ENCODE results near the gene PCDHB5.
"Not testable (repeated sequence)": the region's sequence is repeated elsewhere in the genome, so short reads cannot be mapped to it uniquely, and the experiment has no call there.

The PCDHB5 gene

GRCh38 chr5:141177577-141178191, 42.7 kb downstream of the PCDHB5 start, which contains the start of gene PCDHB8:
Gene PCDHB8 (plus strand): TSS chr5:141177790. CDS start chr5:141178035, 245 bp downstream.
- H3K27ac ChIP-seq (ENCODE audit: extremely low read depth, low read depth, low read length); H3K4me3 ChIP-seq (ENCODE audit: low read depth, low read length); H3K4me1 ChIP-seq (ENCODE audit: control insufficient read depth, insufficient read depth, low read length); H3K9me3 ChIP-seq (ENCODE audit: control insufficient read depth, insufficient read depth, low read depth, low read length); H3K36me3 ChIP-seq (ENCODE audit: control insufficient read depth in 2 of 2, insufficient read depth in 1 of 2, low read length in 2 of 2); POLR2A ChIA-PET: not testable (repeated sequence)
- TF ChIP-seq ZNF654 (tag by site-specific recombination; IDR thresholded peaks at IDR 0.05; ENCODE audit: low read depth) = peak; percentile 6; the same call in 1 of the 2 replicates
- CTCF ChIA-PET = interaction anchor here (0.9 to 1.8 kb wide), 4 partner anchors 9 to 386 kb away, joined by 3 to 11 read pairs (median 4); partner anchors contain the start of gene PCDHB9

DNA sequence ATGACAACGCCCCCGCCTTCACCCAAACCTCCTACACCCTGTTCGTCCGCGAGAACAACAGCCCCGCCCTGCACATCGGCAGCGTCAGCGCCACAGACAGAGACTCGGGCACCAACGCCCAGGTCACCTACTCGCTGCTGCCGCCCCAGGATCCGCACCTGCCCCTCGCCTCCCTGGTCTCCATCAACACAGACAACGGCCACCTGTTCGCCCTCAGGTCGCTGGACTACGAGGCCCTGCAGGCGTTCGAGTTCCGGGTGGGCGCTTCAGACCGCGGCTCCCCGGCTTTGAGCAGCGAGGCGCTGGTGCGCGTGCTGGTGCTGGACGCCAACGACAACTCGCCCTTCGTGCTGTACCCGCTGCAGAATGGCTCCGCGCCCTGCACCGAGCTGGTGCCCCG, 44.4 kb downstream of the PCDHB5 start:
- POLR2A ChIA-PET; H3K4me1 ChIP-seq (ENCODE audit: control insufficient read depth, insufficient read depth, low read length); CTCF ChIA-PET; H3K4me3 ChIP-seq (ENCODE audit: low read depth, low read length); H3K27ac ChIP-seq (ENCODE audit: extremely low read depth, low read depth, low read length); H3K36me3 ChIP-seq (ENCODE audit: control insufficient read depth in 2 of 2, insufficient read depth in 1 of 2, low read length in 2 of 2); H3K9me3 ChIP-seq (ENCODE audit: control insufficient read depth, insufficient read depth, low read depth, low read length): not testable (repeated sequence)

GRCh38 chr5:141179876-141180275, 44.9 kb downstream of the PCDHB5 start:
- H3K4me1 ChIP-seq (ENCODE audit: control insufficient read depth, insufficient read depth, low read length); H3K36me3 ChIP-seq (ENCODE audit: control insufficient read depth in 2 of 2, insufficient read depth in 1 of 2, low read length in 2 of 2); H3K4me3 ChIP-seq (ENCODE audit: low read depth, low read length); CTCF ChIA-PET; H3K27ac ChIP-seq (ENCODE audit: extremely low read depth, low read depth, low read length); POLR2A ChIA-PET; H3K9me3 ChIP-seq (ENCODE audit: control insufficient read depth, insufficient read depth, low read depth, low read length): not testable (repeated sequence)

GRCh38 chr5:141180313-141180712, 45.3 kb downstream of the PCDHB5 start:
- no peak for TF ChIP-seq ZNF514 (tag by site-specific recombination; IDR thresholded peaks at IDR 0.05)
- TF ChIP-seq ZNF433 (tag by site-specific recombination; IDR thresholded peaks at IDR 0.05; ENCODE audit: low read depth) = no peak
- no peaks in the 10 kb centered on the region for H3K36me3 ChIP-seq (ENCODE audit: control insufficient read depth in 2 of 2, insufficient read depth in 1 of 2, low read length in 2 of 2)
- H3K4me1 ChIP-seq (ENCODE audit: control insufficient read depth, insufficient read depth, low read length) = no peaks in the 10 kb centered on the region
- H3K4me3 ChIP-seq (ENCODE audit: low read depth, low read length) = no peak overlapping the region
- POLR2A ChIA-PET = no interaction called here
- CTCF ChIA-PET = interaction anchor here (0.6 to 3.3 kb wide), 4 partner anchors 9 to 292 kb away, joined by 3 to 20 read pairs (median 8); partner anchors contain the start of genes PCDHB10 and PCDHB7
- H3K9me3 ChIP-seq (ENCODE audit: control insufficient read depth, insufficient read depth, low read depth, low read length) = no peaks in the 10 kb centered on the region
- H3K27ac ChIP-seq (ENCODE audit: extremely low read depth, low read depth, low read length) = no peak overlapping the region

- H3K9me3 ChIP-seq (ENCODE audit: control insufficient read depth, insufficient read depth, low read depth, low read length) = no peaks in the 10 kb centered on the region
- TF ChIP-seq, protein P1, sequence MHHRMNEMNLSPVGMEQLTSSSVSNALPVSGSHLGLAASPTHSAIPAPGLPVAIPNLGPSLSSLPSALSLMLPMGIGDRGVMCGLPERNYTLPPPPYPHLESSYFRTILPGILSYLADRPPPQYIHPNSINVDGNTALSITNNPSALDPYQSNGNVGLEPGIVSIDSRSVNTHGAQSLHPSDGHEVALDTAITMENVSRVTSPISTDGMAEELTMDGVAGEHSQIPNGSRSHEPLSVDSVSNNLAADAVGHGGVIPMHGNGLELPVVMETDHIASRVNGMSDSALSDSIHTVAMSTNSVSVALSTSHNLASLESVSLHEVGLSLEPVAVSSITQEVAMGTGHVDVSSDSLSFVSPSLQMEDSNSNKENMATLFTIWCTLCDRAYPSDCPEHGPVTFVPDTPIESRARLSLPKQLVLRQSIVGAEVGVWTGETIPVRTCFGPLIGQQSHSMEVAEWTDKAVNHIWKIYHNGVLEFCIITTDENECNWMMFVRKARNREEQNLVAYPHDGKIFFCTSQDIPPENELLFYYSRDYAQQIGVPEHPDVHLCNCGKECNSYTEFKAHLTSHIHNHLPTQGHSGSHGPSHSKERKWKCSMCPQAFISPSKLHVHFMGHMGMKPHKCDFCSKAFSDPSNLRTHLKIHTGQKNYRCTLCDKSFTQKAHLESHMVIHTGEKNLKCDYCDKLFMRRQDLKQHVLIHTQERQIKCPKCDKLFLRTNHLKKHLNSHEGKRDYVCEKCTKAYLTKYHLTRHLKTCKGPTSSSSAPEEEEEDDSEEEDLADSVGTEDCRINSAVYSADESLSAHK (tag by site-specific recombination; IDR thresholded peaks at IDR 0.05) = no peak
- TF ChIP-seq ZNF660 (tag by site-specific recombination; IDR thresholded peaks at IDR 0.05) = 0 out of 2 replicates have a peak, but pooled peaks have one; percentile 41
- TF ChIP-seq CTCF (tag by site-specific recombination; IDR thresholded peaks at IDR 0.05) = no peak
- peak; percentile 33 for TF ChIP-seq ZNF654 (tag by site-specific recombination; IDR thresholded peaks at IDR 0.05; ENCODE audit: low read depth)
- TF ChIP-seq ZNF266 (tag by site-specific recombination; IDR thresholded peaks at IDR 0.05; ENCODE audit: low read depth) = no peak
- TF ChIP-seq ZNF701 (tag by site-specific recombination; IDR thresholded peaks at IDR 0.05) = no peak
- TF ChIP-seq ZNF37A (tag by site-specific recombination; IDR thresholded peaks at IDR 0.05) = no peak
- no peak for TF ChIP-seq IKZF3 (tag by site-specific recombination; IDR thresholded peaks at IDR 0.05)
- peak; percentile 29; the same call in 1 of the 2 replicates for TF ChIP-seq ZFHX2 (tag by site-specific recombination; conservative IDR thresholded peaks at IDR 0.05)
- TF ChIP-seq ZNF544 (tag by site-specific recombination; IDR thresholded peaks at IDR 0.05) = no peak
- TF ChIP-seq ZNF791 (tag by site-specific recombination; IDR thresholded peaks at IDR 0.05) = no peak
- no peak for TF ChIP-seq ZNF747 (tag by site-specific recombination; IDR thresholded peaks at IDR 0.05)
- TF ChIP-seq ATF2 (tag by site-specific recombination; IDR thresholded peaks at IDR 0.05; ENCODE audit: low read depth) = no peak
- no peak for TF ChIP-seq ZNF24 (tag by site-specific recombination; IDR thresholded peaks at IDR 0.05)
- no peak for TF ChIP-seq SETDB1 (IDR thresholded peaks at IDR 0.05; ENCODE audit: insufficient read length, low read length)
- no peaks in the 10 kb centered on the region for H3K36me3 ChIP-seq (ENCODE audit: control insufficient read depth in 2 of 2, insufficient read depth in 1 of 2, low read length in 2 of 2)
- ChIA-PET POLR2A (no interaction called here), CTCF (interaction anchor here (0.6 to 3.3 kb wide), 17 partner anchors 9 to 376 kb away, joined by 3 to 20 read pairs (median 4); partner anchors contain the start of genes PCDHB10, PCDHB11, PCDHB13 and PCDHB14)
- no peak within 1 kb of the TSS for H3K4me3 ChIP-seq (ENCODE audit: low read depth, low read length)
- H3K4me1 ChIP-seq (ENCODE audit: control insufficient read depth, insufficient read depth, low read length) = no peaks in the 10 kb centered on the region
- no peak within 1 kb of the TSS for H3K27ac ChIP-seq (ENCODE audit: extremely low read depth, low read depth, low read length)
Observed at GRCh38 chr5:141182248-141182647, 47.2 kb downstream of the PCDHB5 start, which contains the start of gene PCDHB16. Gene PCDHB16 (plus strand): TSS chr5:141182387. CDS start chr5:141182560, 173 bp downstream.

All from HEK293 (cell line).